Activated CD4-positive, alpha-beta T cell treated with anti-CD3 and anti-CD28 coated beads, Interleukin-2, amount 50 U/mL, for 24 hours (primary cell): ENCODE measurements around the gene RAB14.

Experiments used
- DNase-seq, 2 donors: peaks; one replicate each; pipeline ENCODE4 v3.0.0-alpha.2; 2020; ENCODE audit warnings: low read depth in 1 of 2, low spot score in 1 of 2

The RAB14 gene

GRCh38 chr9:121219530-121219929 is 17.9 kb upstream of the RAB14 start:
- DNase-seq = no peak

- DNase-seq = no peak
Observed at GRCh38 chr9:121218357-121219027, 16.8 kb upstream of the RAB14 start.

GRCh38 chr9:121217609-121218292 is 16.1 kb upstream of the RAB14 start:
- DNase-seq = no peak

GRCh38 chr9:121216271-121216805 is 14.7 kb upstream of the RAB14 start:
- DNase-seq = no peak

GRCh38 chr9:121214005-121214404 is 12.3 kb upstream of the RAB14 start:
- no peak for DNase-seq

GRCh38 chr9:121213136-121213806 is 11.6 kb upstream of the RAB14 start:
- peak; percentile 39 to 64 for DNase-seq

GRCh38 chr9:121210536-121210935 is 8.9 kb upstream of the RAB14 start:
- DNase-seq = no peak

- no peak for DNase-seq
Observed at GRCh38 chr9:121207371-121207940, 5.8 kb upstream of the RAB14 start.

- DNase-seq = no peak
Observed at GRCh38 chr9:121206516-121207370, 5.1 kb upstream of the RAB14 start.

- no peak for DNase-seq
Observed at GRCh38 chr9:121204611-121205010, 2.9 kb upstream of the RAB14 start.

- DNase-seq = no peak
Observed at GRCh38 chr9:121204121-121204520, 2.5 kb upstream of the RAB14 start.

GRCh38 chr9:121201045-121201737 is 478 bp downstream of the RAB14 start:
- DNase-seq = peak; percentile 10 to 13

- no peak for DNase-seq
Observed at GRCh38 chr9:121200356-121200755, 1.3 kb downstream of the RAB14 start.

- no peak for DNase-seq
Observed at GRCh38 chr9:121199921-121200320, 1.7 kb downstream of the RAB14 start.

- DNase-seq = no peak
Observed at GRCh38 chr9:121198512-121199042, 3.1 kb downstream of the RAB14 start.

GRCh38 chr9:121197132-121197531 is 4.5 kb downstream of the RAB14 start:
- DNase-seq = no peak

GRCh38 chr9:121196389-121196788 is 5.3 kb downstream of the RAB14 start:
- no peak for DNase-seq

- DNase-seq = no peak
Observed at GRCh38 chr9:121194730-121195129, 6.9 kb downstream of the RAB14 start.

- DNase-seq = no peak
Observed at GRCh38 chr9:121192959-121193640, 8.6 kb downstream of the RAB14 start.
